Transverse colon (tissue), 4 donors: ENCODE data around the gene EBF3.

Source experiments
- CTCF ChIP-seq, 5 experiments: fragments of 200-600 bp in 3 of 5; fragments of 450-650 bp in 2 of 5; sonication (generic) in 3 of 5; IDR thresholded peaks; 1 replicate in 2 of 5; 2 replicates in 3 of 5; pipeline ENCODE4 v1.5.1; 2016 to 2017; ENCODE audit warnings: antibody characterized with exemption in 5 of 5, inconsistent platforms in 3 of 5, mild to moderate bottlenecking in 2 of 5, moderate library complexity in 1 of 5
- EP300 ChIP-seq: sonication (generic); formaldehyde crosslinking; IDR thresholded peaks from one replicate; pipeline ENCODE4 v1.6.1; 2017; ENCODE audit warnings: antibody characterized with exemption, low read depth
- POLR2A ChIP-seq: fragments of 450-650 bp; IDR thresholded peaks from one replicate; pipeline ENCODE4 v1.6.1; 2016; ENCODE audit warnings: antibody characterized with exemption, mild to moderate bottlenecking, moderate library complexity
- POLR2AphosphoS5 ChIP-seq, 3 donors: sonication (generic); formaldehyde crosslinking; IDR thresholded peaks; one replicate each; pipeline ENCODE4 v1.6.1; 2016; ENCODE audit warnings: antibody characterized with exemption in 3 of 3

GRCh38 chr10:129934196-129934925 is 29.7 kb downstream of the EBF3 start:
- TF ChIP-seq CTCF (IDR thresholded peaks at IDR 0.05): no peak
- TF ChIP-seq POLR2A: no peak
- TF ChIP-seq EP300: no peak
- TF ChIP-seq POLR2AphosphoS5 (IDR thresholded peaks at IDR 0.05): no peak
